HG02840 (cell line): ENCODE results near the gene CHST11.
"Not testable (repeated sequence)": the region's sequence is repeated elsewhere in the genome, so short reads cannot be mapped to it uniquely, and the experiment has no call there.

ENCODE experiments used
- ATAC-seq: cut with Tn5 transposase; IDR thresholded peaks from one replicate; pipeline ENCODE4 v1.9.1; 2021; ENCODE audit warnings: mild to moderate bottlenecking, moderate library complexity, moderate number of reproducible peaks; ENCODE audit not compliant: unreplicated experiment, low FRiP score

Gene CHST11

GRCh38 chr12:104805186-104805585 lies 348.4 kb downstream of the CHST11 start:
- no peak for ATAC-seq

- ATAC-seq = not testable (repeated sequence)
These were observed 349.4 kb downstream of the CHST11 start for GRCh38 chr12:104806194-104806593.

GRCh38 chr12:104809251-104809650 lies 352.5 kb downstream of the CHST11 start:
- no peak for ATAC-seq

DNA sequence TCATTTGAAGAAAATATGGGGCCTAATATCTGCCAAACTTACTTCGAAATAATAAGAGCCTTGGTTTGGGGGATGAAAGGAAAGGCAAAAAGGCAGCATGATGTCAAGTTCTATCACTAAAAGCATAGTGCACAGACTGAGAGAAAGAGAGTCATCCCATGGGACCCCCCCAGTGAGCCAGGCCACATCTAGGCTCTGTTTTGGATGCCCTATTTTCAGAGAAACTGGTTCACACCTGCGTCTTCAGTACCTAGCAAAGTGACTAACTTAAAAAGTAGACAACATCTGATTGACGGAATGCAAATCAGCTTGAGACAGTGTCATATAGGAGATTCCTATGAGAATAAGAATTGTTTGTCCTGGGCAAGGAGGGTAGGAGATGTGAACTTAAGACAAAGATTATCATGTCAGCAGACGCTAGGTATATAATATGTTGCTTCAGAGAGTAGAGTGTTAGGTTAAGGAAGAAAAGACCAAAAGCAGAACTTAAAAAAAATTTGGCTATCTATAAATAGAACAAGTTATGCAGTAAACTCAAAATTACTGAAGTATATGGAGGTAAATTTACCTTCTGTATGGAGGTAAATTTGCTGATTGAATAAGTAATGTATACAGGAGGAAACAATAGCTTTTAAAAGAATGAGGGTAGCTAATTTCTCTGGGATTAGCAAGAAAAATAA lies 353.1 kb downstream of the CHST11 start:
- ATAC-seq = no peak
